Aorta (tissue), 5 donors: ENCODE results near the gene KLF18. TPM values are rescaled to one million over a fixed set of nuclear protein-coding genes. Genes with fewer than 3 reads are reported as not detected.

Source experiments
- ATAC-seq: fragments of 200-7000 bp; cut with Tn5 transposase; one replicate; pipeline ENCODE4 v1.9.1; 2022; ENCODE audit warnings: moderate library complexity; ENCODE audit not compliant: low FRiP score
- DNase-seq, 2 donors: peaks; one replicate each; pipeline ENCODE4 v3.0.0-alpha.2; 2020
- H3K27ac ChIP-seq, 2 donors: one replicate each; pipeline ENCODE4 v1.5.1; 2013; ENCODE audit warnings: low read length in 2 of 2, mild to moderate bottlenecking in 2 of 2, moderate library complexity in 2 of 2, control low read depth in 1 of 2, inconsistent platforms in 1 of 2, low read depth in 1 of 2
- H3K27me3 ChIP-seq, 2 donors: one replicate each; pipeline ENCODE4 v1.6.1; 2013; ENCODE audit warnings: control low read depth in 1 of 2, low read length in 1 of 2, mild to moderate bottlenecking in 1 of 2, moderate library complexity in 1 of 2; ENCODE audit not compliant: insufficient read depth in 2 of 2, control insufficient read depth in 1 of 2
- H3K36me3 ChIP-seq, 2 donors: one replicate each; pipeline ENCODE4 v1.6.1; 2013; ENCODE audit warnings: control low read depth in 1 of 2, low read length in 1 of 2, mild to moderate bottlenecking in 1 of 2; ENCODE audit not compliant: insufficient read depth in 2 of 2, control insufficient read depth in 1 of 2
- H3K4me1 ChIP-seq, 2 donors: one replicate each; pipeline ENCODE4 v1.6.1; 2013; ENCODE audit warnings: low read length in 2 of 2, control low read depth in 1 of 2, mild to moderate bottlenecking in 1 of 2, moderate library complexity in 1 of 2; ENCODE audit not compliant: insufficient read depth in 2 of 2, control insufficient read depth in 1 of 2
- H3K4me3 ChIP-seq, 2 donors: one replicate each; pipeline ENCODE4 v1.5.1; 2013; ENCODE audit warnings: low read length in 2 of 2, control low read depth in 1 of 2, mild to moderate bottlenecking in 1 of 2
- H3K9me3 ChIP-seq: one replicate; pipeline ENCODE4 v1.6.1; 2013; ENCODE audit warnings: mild to moderate bottlenecking, low read length; ENCODE audit not compliant: control insufficient read depth
- WGBS, 2 donors: extraction: QIAGEN DNeasy Blood & Tissue Kit; methylation state at CpG; one replicate each; pipeline ENCODE4 v1.1.7; 2013; 5-methylcytosine and 5-hydroxymethylcytosine counted together
- intact Hi-C, 2 donors: fragments of 100-400 bp; cut with DNase I; formaldehyde crosslinking; loops; one replicate each; pipeline versions ENCODE4 v1.14.2 to v1.15.0; 2022
- long read RNA-seq, 2 donors: library from polyadenylated mRNA; unstranded; transcript quantifications; one replicate each; pipeline ENCODE4 v2.0.0, GENCODE V29; 2020 to 2021
- polyA plus RNA-seq, 2 donors: library from polyadenylated mRNA; stranded (reverse); fragments of 200-250 nt; gene quantifications; one replicate each; pipeline ENCODE4 v1.2.3, GENCODE V29; 2013
- total RNA-seq, 2 donors: library from RNA; stranded (reverse); fragmentation: NEBNext Ultra II Directional; extraction: Animal tissue kit (Norgen Biotek cat#: 25700); gene quantifications; one replicate each; pipeline ENCODE4 v1.2.1, GENCODE V29; 2021
- donor health status: healthy with polysubstance abuse.
- donor health status: Bipolar disorder and iron deficiency.
- donor health status: DM: no; HTN: no; CAD: no.
- donor health status: DM: no; HTN: no; CAD: no.
- donor health status: DM: yes; HTN: yes; CAD: no.

KLF18 gene
- total RNA-seq (not detected), polyA plus RNA-seq (not detected)
- long read RNA-seq, donor 1 = 0 reads
- long read RNA-seq, donor 2 = 0 reads

- H3K4me1 ChIP-seq = no peaks in the 10 kb centered on the region
- H3K4me3 ChIP-seq = no peak within 1 kb of the TSS
- H3K36me3 ChIP-seq = no peaks in the 10 kb centered on the region
- no peak for DNase-seq
- intact Hi-C loops = no loop called here
- H3K27me3 ChIP-seq = no peaks in the 10 kb centered on the region
- no peak for ATAC-seq
- no peaks in the 10 kb centered on the region for H3K9me3 ChIP-seq
- no peak within 1 kb of the TSS for H3K27ac ChIP-seq
- whole genome bisulfite sequencing, 2 donors = 91 to 93% methylated on average over 1 of the region's 1 CpG
Observed at GRCh38 chr1:44141531-44141930, at the start of gene KLF18. Gene KLF18, minus strand, starts transcription at chr1:44141631. Its CDS starts 0 bp downstream, at chr1:44141631.

DNA sequence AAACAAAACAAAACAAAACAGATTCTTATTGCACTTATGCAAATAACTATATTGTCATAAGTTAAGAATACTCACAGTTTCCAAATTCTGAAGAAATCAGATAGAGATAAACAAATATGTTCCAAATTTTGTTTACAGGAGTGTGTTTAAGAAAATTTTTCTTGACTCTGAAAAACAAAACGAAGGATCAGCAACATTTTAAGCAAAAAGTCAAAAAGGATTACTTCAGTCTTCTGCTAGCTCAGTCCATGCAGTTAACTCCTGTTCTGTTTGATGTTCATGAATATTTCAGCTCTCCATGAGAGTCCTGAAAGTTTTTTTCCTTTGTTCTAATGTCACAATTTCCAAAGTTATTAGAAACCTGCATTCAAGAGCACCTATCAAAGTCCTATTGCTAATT lies 33.2 kb upstream of the KLF18 start:
- Histone ChIP-seq H3K4me1 (no peaks in the 10 kb centered on the region), H3K4me3 (no peak overlapping the region), H3K36me3 (no peaks in the 10 kb centered on the region), H3K27me3 (no peaks in the 10 kb centered on the region), H3K27ac (no peak overlapping the region), H3K9me3 (no peaks in the 10 kb centered on the region)
- no peak for ATAC-seq
- 71 to 77% methylated on average over 1 of the region's 1 CpG for WGBS, 2 donors
- intact Hi-C loops = no loop called here
- DNase-seq = no peak

DNA sequence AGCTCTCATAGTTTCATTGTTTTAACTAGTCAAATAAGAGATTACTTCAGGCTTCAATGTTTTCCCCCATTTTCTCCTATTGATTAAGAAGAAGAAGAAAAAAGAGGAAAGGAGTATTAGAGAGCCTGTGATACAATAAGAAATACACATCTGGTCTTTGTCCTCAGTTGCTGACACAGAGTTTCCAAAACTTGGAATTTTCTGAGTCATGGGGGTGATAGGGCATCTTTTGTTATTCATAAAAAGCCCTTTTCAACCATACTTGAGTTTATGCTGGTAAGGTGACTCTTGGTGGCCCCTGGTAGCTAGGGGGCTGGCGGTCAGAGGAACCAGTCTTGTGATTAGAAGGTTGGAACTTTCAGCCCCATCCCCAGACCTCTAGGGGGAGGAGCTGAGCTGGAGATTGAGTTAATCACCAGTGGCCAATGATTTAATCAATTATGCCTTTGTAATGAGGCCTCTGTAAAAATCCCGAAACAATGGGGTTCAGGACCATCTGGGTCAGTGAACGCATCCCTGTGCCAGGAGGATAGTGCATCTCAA lies 28.9 kb upstream of the KLF18 start:
- DNase-seq (no peak), ATAC-seq (no peak)
- 96 to 97% methylated on average over 3 of the region's 3 CpGs for WGBS, 2 donors
- no peaks in the 10 kb centered on the region for H3K4me1 ChIP-seq
- H3K9me3 ChIP-seq = no peaks in the 10 kb centered on the region
- intact Hi-C loops = no loop called here
- H3K27ac ChIP-seq = no peak overlapping the region
- H3K36me3 ChIP-seq = no peaks in the 10 kb centered on the region
- H3K27me3 ChIP-seq = no peaks in the 10 kb centered on the region
- no peak overlapping the region for H3K4me3 ChIP-seq

DNA sequence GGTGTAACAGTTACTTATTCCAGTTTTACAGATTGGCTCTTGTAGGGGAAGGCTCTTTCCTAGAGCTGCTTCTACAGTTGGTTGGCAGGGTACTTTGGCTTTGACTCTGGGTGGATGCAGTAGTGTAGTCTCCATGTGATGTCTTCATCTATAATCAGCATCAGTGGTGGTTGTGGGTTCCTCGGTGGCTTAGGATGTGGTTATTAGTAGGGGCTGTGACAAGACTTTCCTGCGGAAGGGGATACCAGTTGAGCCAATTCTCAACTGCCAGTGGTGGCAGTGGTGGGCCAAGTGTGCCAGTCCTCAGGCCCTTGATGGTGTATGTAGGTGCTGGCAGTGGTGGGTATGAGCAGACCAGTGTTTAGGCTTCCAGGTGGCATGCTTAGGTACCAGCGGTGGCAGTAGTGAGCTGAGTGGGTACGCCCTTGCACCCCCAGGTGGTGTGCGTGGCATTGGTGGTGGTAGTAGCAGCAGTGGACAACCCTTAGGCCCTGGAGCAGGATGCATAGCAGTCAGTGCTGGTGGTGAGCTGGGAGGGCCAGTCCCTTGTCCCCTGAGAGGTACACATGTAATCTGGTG lies 27.2 kb upstream of the KLF18 start:
- Histone ChIP-seq H3K27ac (no peak overlapping the region), H3K4me1 (no peaks in the 10 kb centered on the region), H3K27me3 (no peaks in the 10 kb centered on the region), H3K36me3 (no peaks in the 10 kb centered on the region), H3K4me3 (no peak overlapping the region), H3K9me3 (no peaks in the 10 kb centered on the region)
- no peak for DNase-seq
- WGBS, 2 donors = 93 to 94% methylated on average over 5 of the region's 5 CpGs
- intact Hi-C loops = no loop called here
- no peak for ATAC-seq

- ATAC-seq (no peak), DNase-seq (no peak)
- no peak overlapping the region for H3K4me3 ChIP-seq
- no peaks in the 10 kb centered on the region for H3K27me3 ChIP-seq
- no peaks in the 10 kb centered on the region for H3K36me3 ChIP-seq
- no peaks in the 10 kb centered on the region for H3K4me1 ChIP-seq
- intact Hi-C loops = no loop called here
- H3K9me3 ChIP-seq = no peaks in the 10 kb centered on the region
- no peak overlapping the region for H3K27ac ChIP-seq
Observed at GRCh38 chr1:44161546-44161945, 20.1 kb upstream of the KLF18 start.

DNA sequence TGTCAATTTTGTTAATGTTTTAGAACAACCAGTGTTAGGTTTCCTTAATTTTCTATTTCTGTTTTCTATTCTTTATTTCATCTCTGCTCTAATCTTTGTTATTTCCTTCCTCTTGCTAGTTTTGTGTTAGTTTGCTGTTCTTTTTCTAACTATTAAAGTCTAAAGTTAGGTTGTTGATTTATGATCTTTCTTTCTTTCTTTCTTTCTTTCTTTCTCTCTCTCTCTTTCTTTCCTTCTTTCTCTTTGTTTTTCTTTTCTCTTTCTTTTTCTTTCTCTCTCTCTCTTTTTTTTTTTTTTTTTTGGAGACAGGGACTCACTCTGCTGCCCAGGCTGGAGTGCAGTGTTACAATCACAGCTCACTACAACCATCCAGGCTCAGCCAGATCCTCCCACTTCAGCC lies 17.4 kb upstream of the KLF18 start:
- no peaks in the 10 kb centered on the region for H3K9me3 ChIP-seq
- no peak for ATAC-seq
- H3K36me3 ChIP-seq = no peaks in the 10 kb centered on the region
- H3K27ac ChIP-seq = no peak overlapping the region
- no peak overlapping the region for H3K4me3 ChIP-seq
- no peaks in the 10 kb centered on the region for H3K4me1 ChIP-seq
- H3K27me3 ChIP-seq = no peaks in the 10 kb centered on the region
- no peak for DNase-seq
- intact Hi-C loops = no loop called here

- ATAC-seq = no peak
- no peaks in the 10 kb centered on the region for H3K4me1 ChIP-seq
- H3K36me3 ChIP-seq = no peaks in the 10 kb centered on the region
- H3K4me3 ChIP-seq = no peak overlapping the region
- H3K27ac ChIP-seq = no peak overlapping the region
- H3K27me3 ChIP-seq = no peaks in the 10 kb centered on the region
- no peak for DNase-seq
- WGBS, 2 donors = 96 to 99% methylated on average over 1 of the region's 1 CpG
- H3K9me3 ChIP-seq = no peaks in the 10 kb centered on the region
- intact Hi-C loops = no loop called here
Observed at GRCh38 chr1:44157903-44158302, 16.5 kb upstream of the KLF18 start.

GRCh38 chr1:44154049-44154448 lies 12.6 kb upstream of the KLF18 start:
- intact Hi-C loops = no loop called here
- H3K36me3 ChIP-seq = no peaks in the 10 kb centered on the region
- ATAC-seq = no peak
- no peak overlapping the region for H3K4me3 ChIP-seq
- no peaks in the 10 kb centered on the region for H3K27me3 ChIP-seq
- no peak for DNase-seq
- no peaks in the 10 kb centered on the region for H3K9me3 ChIP-seq
- 84 to 91% methylated on average over 3 of the region's 3 CpGs for WGBS, 2 donors
- no peaks in the 10 kb centered on the region for H3K4me1 ChIP-seq
- no peak overlapping the region for H3K27ac ChIP-seq

DNA sequence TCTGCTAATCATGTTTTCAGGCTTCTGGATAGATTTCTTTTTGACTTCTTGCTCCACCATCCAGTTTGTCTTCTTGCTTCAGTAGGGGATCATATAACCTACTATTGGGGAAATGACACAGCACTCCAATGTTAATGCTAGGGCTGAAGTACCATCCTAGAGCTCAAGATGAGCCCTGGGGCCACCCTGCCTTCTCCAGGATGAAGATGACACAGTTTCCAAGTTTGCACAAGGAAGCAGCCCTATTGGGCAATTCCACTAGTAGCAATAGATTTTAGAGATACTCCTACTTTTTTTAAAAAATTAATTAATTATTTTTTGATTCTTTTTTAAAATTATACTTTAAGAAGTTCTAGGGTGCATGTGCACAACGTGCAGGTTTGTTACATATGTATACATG lies 11.3 kb upstream of the KLF18 start:
- H3K27me3 ChIP-seq = no peaks in the 10 kb centered on the region
- ATAC-seq = no peak
- no peaks in the 10 kb centered on the region for H3K9me3 ChIP-seq
- no peak overlapping the region for H3K4me3 ChIP-seq
- WGBS, 2 donors = 79 to 97% methylated on average over 1 of the region's 1 CpG
- no peak overlapping the region for H3K27ac ChIP-seq
- no peak for DNase-seq
- no peaks in the 10 kb centered on the region for H3K4me1 ChIP-seq
- no peaks in the 10 kb centered on the region for H3K36me3 ChIP-seq
- intact Hi-C loops = no loop called here
